GM23338 (cell line): ENCODE data around the gene FRYL. TPM values are rescaled to one million over a fixed set of nuclear protein-coding genes. Genes with fewer than 3 reads are reported as not detected.
A peak's percentile ranks its signal among the peaks of the same experiment; 100 is the strongest.

ENCODE experiments used
- ATAC-seq: fragments of 200-7000 bp; cut with Tn5 transposase; 3 replicates; pipeline ENCODE4 v1.9.1; 2020
- DNase-seq: peaks from one replicate; pipeline ENCODE4 v3.0.0-alpha.2; 2015; ENCODE audit warnings: low spot score
- H2AFZ ChIP-seq: fragments of 200-600 bp; sonication (generic); 2 replicates; pipeline ENCODE4 v1.8.0; 2016; ENCODE audit warnings: antibody characterized with exemption, mild to moderate bottlenecking, moderate library complexity
- H3F3A ChIP-seq: fragments of 200-600 bp; sonication (generic); replicated peaks from 2 replicates; pipeline ENCODE4 v1.8.0; 2017; ENCODE audit warnings: antibody characterized with exemption, mixed run types, low read depth
- H3K27ac ChIP-seq: fragments of 200-600 bp; sonication (generic); 2 replicates; pipeline ENCODE4 v1.6.1; 2016; ENCODE audit warnings: low read depth
- H3K27me3 ChIP-seq: fragments of 200-600 bp; sonication (generic); 2 replicates; pipeline ENCODE4 v1.8.0; 2016; ENCODE audit warnings: mild to moderate bottlenecking, mixed run types, moderate library complexity; ENCODE audit not compliant: insufficient read depth
- H3K36me3 ChIP-seq: fragments of 200-600 bp; sonication (generic); 2 replicates; pipeline ENCODE4 v1.8.0; 2016; ENCODE audit warnings: mild to moderate bottlenecking; ENCODE audit not compliant: insufficient read depth
- H3K4me1 ChIP-seq: fragments of 200-600 bp; sonication (generic); 2 replicates; pipeline ENCODE4 v1.8.0; 2016; ENCODE audit warnings: mild to moderate bottlenecking, moderate library complexity; ENCODE audit not compliant: insufficient read depth
- H3K4me2 ChIP-seq: fragments of 200-600 bp; sonication (generic); 2 replicates; pipeline ENCODE4 v1.7.1; 2017; ENCODE audit warnings: mixed run types
- H3K4me3 ChIP-seq: fragments of 200-600 bp; sonication (generic); 2 replicates; pipeline ENCODE4 v1.6.1; 2016; ENCODE audit warnings: mixed run types
- H3K79me2 ChIP-seq: fragments of 200-600 bp; sonication (generic); replicated peaks from 2 replicates; pipeline ENCODE4 v1.8.0; 2017; ENCODE audit warnings: mild to moderate bottlenecking; ENCODE audit not compliant: insufficient read depth
- H3K9me2 ChIP-seq: fragments of 200-600 bp; sonication (generic); 2 replicates; pipeline ENCODE4 v1.8.0; 2017; ENCODE audit not compliant: insufficient read depth
- H4K20me1 ChIP-seq: fragments of 200-600 bp; sonication (generic); replicated peaks from 2 replicates; pipeline ENCODE4 v1.8.0; 2017; ENCODE audit warnings: mild to moderate bottlenecking; ENCODE audit not compliant: insufficient read depth
- H3K27ac Mint-ChIP-seq: 2 replicates; pipeline ENCODE4 v1.8.0; 2020; ENCODE audit warnings: inconsistent platforms, mild to moderate bottlenecking, moderate library complexity, mixed read lengths
- H3K27me3 Mint-ChIP-seq: 3 replicates; pipeline ENCODE4 v1.8.0; 2022; ENCODE audit warnings: low read depth, mild to moderate bottlenecking, moderate library complexity, mixed read lengths, inconsistent platforms; ENCODE audit not compliant: insufficient read depth, poor library complexity
- H3K36me3 Mint-ChIP-seq: 3 replicates; pipeline ENCODE4 v1.8.0; 2021; ENCODE audit warnings: low read depth, mild to moderate bottlenecking, inconsistent platforms, moderate library complexity, mixed read lengths
- H3K4me1 Mint-ChIP-seq: 3 replicates; pipeline ENCODE4 v1.8.0; 2020; ENCODE audit warnings: mild to moderate bottlenecking, inconsistent platforms, mixed read lengths
- H3K4me3 Mint-ChIP-seq: 3 replicates; pipeline ENCODE4 v1.8.0; 2021; ENCODE audit warnings: moderate library complexity, mild to moderate bottlenecking, inconsistent platforms, mixed read lengths
- H3K9me3 Mint-ChIP-seq: 3 replicates; pipeline ENCODE4 v1.8.0; 2020; ENCODE audit warnings: moderate library complexity, mild to moderate bottlenecking, inconsistent platforms, mixed read lengths
- CREB1 ChIP-seq: fragments of 250-450 bp; sonication (Bioruptor Pico); IDR thresholded peaks from 2 replicates; pipeline ENCODE4 v1.5.0; 2020; ENCODE audit warnings: low read depth, mild to moderate bottlenecking, moderate library complexity
- CTCF ChIP-seq, 2 experiments: fragments of 200-600 bp in 1 of 2; sonication (generic) in 1 of 2; conservative IDR thresholded peaks; 2 replicates each; pipeline versions ENCODE4 v1.5.1 to v1.6.1; 2016 to 2017; ENCODE audit warnings: antibody characterized with exemption in 2 of 2, low read depth in 2 of 2, mild to moderate bottlenecking in 2 of 2, moderate library complexity in 1 of 2
- ETS1 ChIP-seq: IDR thresholded peaks from 2 replicates; pipeline ENCODE4 v1.6.1; 2016; ENCODE audit warnings: antibody characterized with exemption
- EZH2 ChIP-seq: fragments of 200-600 bp; sonication (generic); IDR thresholded peaks from one replicate; pipeline ENCODE4 v1.8.0; 2017; ENCODE audit warnings: antibody characterized with exemption, mild to moderate bottlenecking, low read depth; ENCODE audit not compliant: unreplicated experiment
- NANOG ChIP-seq: IDR thresholded peaks from 2 replicates; pipeline ENCODE4 v1.6.1; 2016; ENCODE audit warnings: antibody characterized with exemption, borderline replicate concordance
- REST ChIP-seq: IDR thresholded peaks from one replicate; pipeline ENCODE4 v1.6.1; 2018; ENCODE audit warnings: antibody characterized with exemption; ENCODE audit not compliant: unreplicated experiment
- STAT1 ChIP-seq: IDR thresholded peaks from one replicate; pipeline ENCODE4 v1.6.1; 2016; ENCODE audit warnings: antibody characterized with exemption; ENCODE audit not compliant: unreplicated experiment
- ZNF114 ChIP-seq: fragments of 250-450 bp; sonication (Bioruptor Pico); IDR thresholded peaks from 2 replicates; pipeline ENCODE4 v1.5.0; 2020; ENCODE audit warnings: mild to moderate bottlenecking, moderate library complexity
- ZNF331 ChIP-seq: fragments of 250-450 bp; sonication (Bioruptor Pico); IDR thresholded peaks from 2 replicates; pipeline ENCODE4 v1.5.0; 2020; ENCODE audit warnings: low read depth, mild to moderate bottlenecking, moderate library complexity
- ZNF462 ChIP-seq: fragments of 250-450 bp; sonication (Bioruptor Pico); IDR thresholded peaks from 2 replicates; pipeline ENCODE4 v1.5.0; 2020; ENCODE audit warnings: mild to moderate bottlenecking, moderate library complexity
- polyA plus RNA-seq: library from polyadenylated mRNA; unstranded; fragments of >200 nt; fragmentation: Nextera tagmentation; extraction: Ambion mirVana; gene quantifications from 2 replicates; pipeline ENCODE4 v1.2.1, GENCODE V29; 2016
- total RNA-seq: library from RNA; depleted of rRNA; stranded (reverse); fragments of >200 nt; shearing (Covaris generic); gene quantifications from 2 replicates; pipeline ENCODE4 v1.2.3, GENCODE V29; 2014

The FRYL gene
- total and polyA plus RNA-seq, 2 experiments from 2014 or later, result 30.7 to 53.3 TPM

- H3K4me1 ChIP-seq, result peaks cover 16% of the 10 kb centered on the region
- H3K27ac ChIP-seq, result 0 out of 2 replicates have a peak overlapping the region, but pooled peaks have one; percentile 41
- H3K79me2 ChIP-seq, result peaks cover 94% of the 10 kb centered on the region
- TF ChIP-seq ETS1 (no peak), REST (no peak), CTCF (conservative IDR thresholded peaks at IDR 0.05; ENCODE audit: low read depth in 2 of 2) (no peak), CREB1 (no peak), STAT1 (no peak), ZNF331 (CRISPR knock-in tag) (no peak), ZNF114 (CRISPR knock-in tag) (no peak), EZH2 (no peak), ZNF462 (CRISPR knock-in tag) (no peak), NANOG (no peak)
- no peaks in the 10 kb centered on the region for H3K27me3 ChIP-seq
- H3K4me2 ChIP-seq, result peak overlapping the region; percentile 9; the same call in 1 of the 2 replicates
- ATAC-seq (no peak; the same call in 2 of the 3 replicates), DNase-seq (no peak)
- no peak overlapping the region for H2AFZ ChIP-seq
- Mint-ChIP-seq H3K27me3 (no peaks in the 10 kb centered on the region), H3K4me3 (no peak overlapping the region), H3K9me3 (peaks cover 5% of the 10 kb centered on the region; the same call in 2 of the 3 replicates), H3K36me3 (peaks cover 10% of the 10 kb centered on the region), H3K27ac (peak overlapping the region; percentile 69; the same call in 1 of the 2 replicates), H3K4me1 (peaks cover 29% of the 10 kb centered on the region)
- no peaks in the 10 kb centered on the region; the same call in 1 of the 2 replicates for H4K20me1 ChIP-seq
- no peaks in the 10 kb centered on the region for H3F3A ChIP-seq
- no peaks in the 10 kb centered on the region for H3K9me2 ChIP-seq
- H3K4me3 ChIP-seq, result no peak overlapping the region
- H3K36me3 ChIP-seq, result no peaks in the 10 kb centered on the region
Measured at GRCh38 chr4:48746608-48747362, 33.3 kb downstream of the FRYL start.
